Cardiac fibroblast (primary cell): ENCODE measurements around the gene NR1H2.
A peak's percentile ranks its signal among the peaks of the same experiment; 100 is the strongest.

Experiments used
- DNase-seq, 2 donors: peaks; one replicate each; pipeline versions ENCODE4 v3.0.0 to v3.0.0-alpha.2; 2010; ENCODE audit warnings: low read depth in 2 of 2
- H3K4me3 ChIP-seq, 2 donors: replicated peaks in 1 of 2; 1 replicate in 1 of 2; 2 replicates in 1 of 2; pipeline ENCODE4 v1.5.1; 2011; ENCODE audit warnings: low read depth in 2 of 2, low read length in 2 of 2, mild to moderate bottlenecking in 2 of 2, moderate library complexity in 1 of 2
- CTCF ChIP-seq: IDR thresholded peaks from one replicate; pipeline ENCODE4 v1.5.1; 2011; ENCODE audit warnings: low read depth, mild to moderate bottlenecking, low read length, inconsistent platforms

The NR1H2 gene

DNA sequence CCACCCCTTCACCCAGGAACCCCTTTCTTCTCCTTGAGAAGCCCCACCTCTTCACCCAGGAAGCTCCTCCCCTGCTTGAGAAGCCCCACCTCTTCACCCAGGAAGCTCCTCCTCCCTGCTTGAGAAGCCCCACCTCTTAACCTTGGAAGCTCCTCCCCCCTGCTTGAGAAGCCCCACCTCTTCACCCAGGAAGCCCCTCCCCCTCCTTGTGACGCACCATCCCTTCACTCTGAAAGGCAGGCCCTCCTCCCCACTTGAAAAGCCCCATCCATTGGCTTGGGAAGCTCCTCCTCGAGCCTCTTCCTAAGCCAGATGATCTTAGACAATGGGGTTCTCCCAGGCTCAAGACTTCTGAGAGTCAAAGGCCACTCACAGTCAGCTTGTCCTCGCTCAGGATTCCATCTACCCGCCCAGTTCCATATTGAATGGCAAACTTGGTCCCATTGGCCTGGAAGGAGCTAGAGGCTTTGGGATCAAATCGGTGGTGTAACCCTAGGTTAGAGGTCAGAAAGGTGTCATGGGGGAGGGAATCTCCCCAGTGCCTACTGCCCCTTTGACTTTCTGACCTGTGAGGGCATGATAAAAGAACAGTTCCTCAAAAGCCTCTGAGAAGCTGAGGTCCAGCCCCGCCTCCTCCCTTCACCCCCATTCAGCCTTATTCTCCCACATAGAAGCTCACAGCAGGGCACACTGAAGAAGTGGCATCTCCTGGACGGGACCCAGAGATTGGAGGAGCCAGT, 14.8 kb upstream of the NR1H2 start:
- no peak for TF ChIP-seq CTCF
- H3K4me3 ChIP-seq: no peak overlapping the region
- DNase-seq: no peak

DNA sequence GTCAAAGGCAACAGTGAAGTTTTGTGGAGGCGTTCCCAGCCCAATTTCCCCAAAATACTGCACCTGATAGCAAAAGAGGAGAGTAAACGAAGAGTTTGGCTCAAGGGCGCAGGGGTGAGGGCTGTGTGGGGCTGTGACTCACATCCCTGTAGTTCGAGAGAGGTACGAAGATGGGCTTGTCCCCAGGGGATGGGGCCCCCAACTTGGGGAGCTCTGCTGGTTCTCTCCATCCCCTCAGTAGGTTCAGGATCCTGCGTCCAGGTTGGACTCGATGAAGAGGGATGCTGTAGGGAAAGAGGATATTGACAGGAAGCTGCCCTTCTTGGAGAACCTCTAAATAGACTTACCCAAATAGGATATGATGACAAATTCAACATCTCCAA, 14.2 kb upstream of the NR1H2 start:
- TF ChIP-seq CTCF: no peak
- no peak for DNase-seq
- no peak overlapping the region for H3K4me3 ChIP-seq

GRCh38 chr19:50362656-50363424, 13.4 kb upstream of the NR1H2 start:
- DNase-seq: no peak
- TF ChIP-seq CTCF: no peak
- H3K4me3 ChIP-seq: no peak overlapping the region

- DNase-seq: no peak
- no peak for TF ChIP-seq CTCF
- no peak within 1 kb of the TSS for H3K4me3 ChIP-seq
These were observed 10.6 kb upstream of the NR1H2 start, which contains the start of gene NAPSA for GRCh38 chr19:50365434-50366306. Gene NAPSA, minus strand, starts transcription at chr19:50365639. Its CDS starts 18 bp downstream, at chr19:50365621.

- TF ChIP-seq CTCF: peak; percentile 76
- DNase-seq: peak; percentile 94
- H3K4me3 ChIP-seq: peak overlapping the region; percentile 75 to 81
These were observed 7.3 kb upstream of the NR1H2 start for GRCh38 chr19:50368649-50369570.
